B cell (primary cell): Measurements from ENCODE around the gene BTG2. TPM values are rescaled to one million over a fixed set of nuclear protein-coding genes. Genes with fewer than 3 reads are reported as not detected.

Experiments
- ATAC-seq: fragments of 200-7000 bp; cut with Tn5 transposase; one replicate; pipeline ENCODE4 v1.10.0; 2021; ENCODE audit warnings: low read depth, mild to moderate bottlenecking, moderate number of reproducible peaks, moderate library complexity
- CTCF ChIA-PET: fragments of 350-600 bp; sonication (Branson Sonifier 250); formaldehyde crosslinking; loops from one replicate; lab custom pipeline; 2021; ENCODE audit warnings: antibody characterized with exemption, inconsistent platforms; lab: Charles Lee
- POLR2A ChIA-PET: fragments of 350-600 bp; sonication (Branson Sonifier 250); formaldehyde crosslinking; loops from one replicate; lab custom pipeline; 2021; ENCODE audit warnings: antibody characterized with exemption; lab: Charles Lee
- DNase-seq: peaks from one replicate; pipeline ENCODE4 v3.0.0; 2013
- H2AFZ ChIP-seq: 2 replicates; pipeline ENCODE4 v1.6.1; 2012; ENCODE audit warnings: mild to moderate bottlenecking, low read depth, low read length; ENCODE audit not compliant: insufficient read depth, poor library complexity, severe bottlenecking
- H3K27ac ChIP-seq, 2 donors: 1 replicate in 1 of 2; 2 replicates in 1 of 2; pipeline ENCODE4 v1.5.1; 2012 to 2013; ENCODE audit warnings: low read length in 2 of 2, mild to moderate bottlenecking in 2 of 2, moderate library complexity in 1 of 2
- H3K27me3 ChIP-seq, 4 experiments: fragments of 200-600 bp in 1 of 4; sonication (generic) in 1 of 4; replicated peaks in 1 of 4; 1 replicate in 2 of 4; 2 replicates in 2 of 4; pipeline versions ENCODE4 v1.6.1 to v1.7.0; 2013 to 2016; ENCODE audit warnings: low read length in 3 of 4, mild to moderate bottlenecking in 2 of 4, mixed read lengths in 1 of 4, moderate library complexity in 1 of 4; ENCODE audit not compliant: insufficient read depth in 4 of 4, control insufficient read depth in 3 of 4; ENCODE audit errors: control extremely low read depth in 1 of 4
- H3K36me3 ChIP-seq, 2 experiments: replicated peaks in 1 of 2; 1 replicate in 1 of 2; 2 replicates in 1 of 2; pipeline versions ENCODE4 v1.6.1 to v1.7.1; 2013; ENCODE audit warnings: low read length in 1 of 2; ENCODE audit not compliant: insufficient read depth in 2 of 2, control insufficient read depth in 1 of 2; ENCODE audit errors: control extremely low read depth in 1 of 2, extremely low read depth in 1 of 2
- H3K4me1 ChIP-seq, 2 donors: fragments of 200-600 bp in 1 of 2; sonication (generic) in 1 of 2; 1 replicate in 1 of 2; 2 replicates in 1 of 2; pipeline versions ENCODE4 v1.5.1 to v1.6.1; 2013 to 2017; ENCODE audit warnings: low read length in 2 of 2; ENCODE audit not compliant: control insufficient read depth in 2 of 2, insufficient read depth in 2 of 2
- H3K4me2 ChIP-seq: replicated peaks from 2 replicates; pipeline ENCODE3; 2012; ENCODE audit warnings: mild to moderate bottlenecking, low read depth, low read length; ENCODE audit not compliant: poor library complexity, severe bottlenecking
- H3K4me3 ChIP-seq, 5 experiments: fragments of 200-600 bp in 1 of 5; sonication (generic) in 1 of 5; 1 replicate in 3 of 5; 2 replicates in 2 of 5; pipeline versions ENCODE4 v1.5.1 to v1.7.0; 2011 to 2016; ENCODE audit warnings: low read length in 4 of 5, mild to moderate bottlenecking in 4 of 5, low read depth in 2 of 5, control low read depth in 1 of 5, moderate library complexity in 1 of 5; ENCODE audit not compliant: insufficient read depth in 1 of 5; ENCODE audit errors: control extremely low read depth in 1 of 5, extremely low read depth in 1 of 5
- H3K79me2 ChIP-seq: fragments of 200-600 bp; sonication (generic); one replicate; pipeline ENCODE4 v1.6.0; 2016; ENCODE audit warnings: low read length; ENCODE audit not compliant: control insufficient read depth, insufficient read depth
- H3K9ac ChIP-seq: fragments of 200-600 bp; sonication (generic); 2 replicates; pipeline ENCODE4 v1.6.1; 2017; ENCODE audit warnings: mild to moderate bottlenecking, low read length, moderate library complexity
- H3K9me3 ChIP-seq, 3 donors: one replicate each; pipeline versions ENCODE4 v1.6.1 to v1.7.1; 2013; ENCODE audit warnings: low read length in 2 of 3; ENCODE audit not compliant: control insufficient read depth in 2 of 3, insufficient read depth in 1 of 3; ENCODE audit errors: control extremely low read depth in 1 of 3
- H4K20me1 ChIP-seq: 2 replicates; pipeline ENCODE4 v1.6.0; 2012; ENCODE audit warnings: mild to moderate bottlenecking, low read length; ENCODE audit not compliant: insufficient read depth, control insufficient read depth, poor library complexity, severe bottlenecking
- H3K27ac Mint-ChIP-seq: one replicate; pipeline ENCODE4 v1.8.0; 2021; ENCODE audit warnings: mixed read lengths
- H3K27me3 Mint-ChIP-seq: one replicate; pipeline ENCODE4 v1.8.0; 2021; ENCODE audit warnings: mixed read lengths
- H3K4me1 Mint-ChIP-seq: one replicate; pipeline ENCODE4 v1.8.0; 2021; ENCODE audit warnings: mixed read lengths
- H3K4me3 Mint-ChIP-seq: one replicate; pipeline ENCODE4 v1.8.0; 2021; ENCODE audit warnings: mixed read lengths
- H3K9me3 Mint-ChIP-seq: one replicate; pipeline ENCODE4 v1.8.0; 2022; ENCODE audit warnings: mixed read lengths; ENCODE audit not compliant: insufficient read depth
- EZH2 ChIP-seq: IDR thresholded peaks from 2 replicates; pipeline ENCODE4 v1.6.1; 2012; ENCODE audit warnings: borderline replicate concordance, low read depth, mild to moderate bottlenecking, moderate library complexity, low read length; ENCODE audit not compliant: insufficient read depth, poor library complexity, severe bottlenecking
- WGBS: methylation state at CpG from one replicate; pipeline ENCODE4 v1.1.5; 2013; ENCODE audit warnings: missing lambda C conversion rate; ENCODE audit not compliant: insufficient coverage; 5-methylcytosine and 5-hydroxymethylcytosine counted together
- intact Hi-C: fragments of 100-400 bp; cut with micrococcal nuclease; formaldehyde crosslinking; loops from one replicate; pipeline ENCODE4 v1.10.0; 2022
- polyA plus RNA-seq: library from polyadenylated mRNA; depleted of rRNA; stranded (reverse); fragments of >200 nt; gene quantifications from 2 replicates; pipeline ENCODE4 v1.2.3, GENCODE V29; 2012
- total RNA-seq, 2 donors: library from RNA; stranded (reverse); fragments of 120-200 nt in 1 of 2; gene quantifications; 1 replicate in 1 of 2; 2 replicates in 1 of 2; pipeline versions ENCODE4 v1.2.3 to v1.2.4, GENCODE V29; 2013 to 2022
- TF ChIP-seq, protein P1 (sequence below): fragments of 200-600 bp; IDR thresholded peaks from one replicate; pipeline ENCODE4 v1.8.0; 2022; ENCODE audit warnings: antibody characterized with exemption, mild to moderate bottlenecking

BTG2 gene
- total and polyA plus RNA-seq, 2 donors (not counting 1 experiment from before 2014, with no cell fraction given): 508 to 778 TPM

DNA sequence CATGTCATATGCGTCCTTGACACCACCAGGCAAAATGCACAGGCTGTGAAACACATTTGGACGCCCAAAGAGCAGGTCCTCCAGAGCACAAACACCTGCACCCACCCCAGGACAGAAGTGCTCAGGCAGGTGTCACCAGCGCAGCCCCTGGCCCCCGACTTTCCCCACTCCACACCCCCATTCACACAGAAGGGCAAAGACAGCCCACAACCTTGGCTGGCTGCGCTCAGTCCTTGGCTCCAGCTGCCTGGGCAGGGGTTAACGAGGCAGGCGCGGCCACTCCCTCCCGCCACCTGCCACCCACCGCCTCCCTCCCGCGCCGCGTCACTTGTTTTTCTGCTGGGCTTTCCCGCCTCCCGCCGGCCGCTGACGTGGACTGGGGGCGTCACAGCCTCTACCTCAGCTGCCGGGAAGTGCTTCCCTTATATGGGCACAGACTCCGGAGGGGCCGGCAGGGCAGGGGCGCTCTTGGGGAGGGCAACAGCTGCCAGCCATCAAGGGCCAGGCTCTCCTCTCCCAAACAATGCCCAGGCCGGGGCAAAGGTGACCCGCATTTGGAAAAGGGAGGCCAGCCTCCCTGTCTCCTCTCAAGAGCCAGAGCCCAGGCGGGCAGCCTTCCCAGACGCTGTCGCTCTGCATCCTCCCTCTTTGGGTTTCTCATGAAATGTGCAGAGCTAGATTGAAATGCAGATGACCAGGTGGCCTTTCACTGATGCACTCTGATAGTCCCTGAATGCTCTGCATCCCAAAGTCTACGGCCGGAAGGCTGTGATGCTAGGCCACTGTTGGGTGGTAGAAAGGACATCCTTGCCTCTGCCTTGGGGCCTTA is 14.8 kb upstream of the BTG2 start:
- Mint-ChIP-seq H3K9me3 (no peaks in the 10 kb centered on the region), H3K4me1 (peaks cover 87% of the 10 kb centered on the region), H3K27ac (peak overlapping the region; percentile 95), H3K27me3 (no peaks in the 10 kb centered on the region), H3K4me3 (peak overlapping the region; percentile 88)
- Histone ChIP-seq H3K36me3 (no peaks in the 10 kb centered on the region), H3K27ac (peak overlapping the region; percentile 99 to 100), H3K27me3 (no peaks in the 10 kb centered on the region), H4K20me1 (no peaks in the 10 kb centered on the region), H3K4me3 (peak overlapping the region; percentile 45 to 66 (median 56)), H3K9me3 (no peaks in the 10 kb centered on the region), H3K4me1 (peaks cover 70 to 90% of the 10 kb centered on the region in 2 donors), H2AFZ (peak overlapping the region; percentile 17), H3K4me2 (peak overlapping the region; percentile 87), H3K79me2 (peaks cover 40% of the 10 kb centered on the region), H3K9ac (peak overlapping the region; percentile 86)
- ATAC-seq (peak; percentile 40), DNase-seq (peak; percentile 98)
- intact Hi-C loops: loop anchor here (1.0 kb wide), 1 partner anchor 9 kb away; no protein-coding TSS in a partner anchor
- ChIA-PET CTCF (interaction anchor here (8.4 to 37.7 kb wide), 4 partner anchors 13 to 45 kb away, joined by 129 to 1776 read pairs (median 300); partner anchors contain the start of genes BTG2 and FMOD), POLR2A (interaction anchor here (0.6 to 12.4 kb wide), 8 partner anchors 8 to 1232 kb away, joined by 3 to 422 read pairs (median 51); partner anchors contain the start of gene BTG2)
- WGBS: 3% methylated on average over 28 of the region's 31 CpGs
- no peak for TF ChIP-seq EZH2
- TF ChIP-seq, protein P1, sequence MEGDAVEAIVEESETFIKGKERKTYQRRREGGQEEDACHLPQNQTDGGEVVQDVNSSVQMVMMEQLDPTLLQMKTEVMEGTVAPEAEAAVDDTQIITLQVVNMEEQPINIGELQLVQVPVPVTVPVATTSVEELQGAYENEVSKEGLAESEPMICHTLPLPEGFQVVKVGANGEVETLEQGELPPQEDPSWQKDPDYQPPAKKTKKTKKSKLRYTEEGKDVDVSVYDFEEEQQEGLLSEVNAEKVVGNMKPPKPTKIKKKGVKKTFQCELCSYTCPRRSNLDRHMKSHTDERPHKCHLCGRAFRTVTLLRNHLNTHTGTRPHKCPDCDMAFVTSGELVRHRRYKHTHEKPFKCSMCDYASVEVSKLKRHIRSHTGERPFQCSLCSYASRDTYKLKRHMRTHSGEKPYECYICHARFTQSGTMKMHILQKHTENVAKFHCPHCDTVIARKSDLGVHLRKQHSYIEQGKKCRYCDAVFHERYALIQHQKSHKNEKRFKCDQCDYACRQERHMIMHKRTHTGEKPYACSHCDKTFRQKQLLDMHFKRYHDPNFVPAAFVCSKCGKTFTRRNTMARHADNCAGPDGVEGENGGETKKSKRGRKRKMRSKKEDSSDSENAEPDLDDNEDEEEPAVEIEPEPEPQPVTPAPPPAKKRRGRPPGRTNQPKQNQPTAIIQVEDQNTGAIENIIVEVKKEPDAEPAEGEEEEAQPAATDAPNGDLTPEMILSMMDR: no peak
